Measurements from ENCODE around the gene STPG3.

DNA sequence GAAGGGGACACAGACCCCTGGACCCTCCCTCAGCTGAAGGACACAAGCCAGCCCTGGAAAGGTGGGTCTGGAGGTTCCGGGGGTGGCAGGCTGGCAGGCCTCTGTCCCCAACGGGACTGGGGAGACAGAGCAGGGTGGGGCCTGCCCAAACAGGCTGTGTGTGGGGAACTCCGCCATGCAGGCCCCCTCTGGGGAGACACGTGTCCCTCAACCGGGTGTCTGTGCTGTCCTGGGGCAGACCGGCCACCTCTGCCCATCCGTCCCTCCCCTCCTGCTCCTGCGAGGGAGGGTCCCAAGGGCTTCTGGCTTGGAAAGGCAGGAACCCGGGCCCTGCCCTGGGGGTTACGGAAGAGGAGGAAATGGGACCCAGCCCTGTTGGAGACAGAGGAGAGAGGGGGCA, 19.0 kb upstream of the STPG3 start:
- TF ChIP-seq, protein P1, sequence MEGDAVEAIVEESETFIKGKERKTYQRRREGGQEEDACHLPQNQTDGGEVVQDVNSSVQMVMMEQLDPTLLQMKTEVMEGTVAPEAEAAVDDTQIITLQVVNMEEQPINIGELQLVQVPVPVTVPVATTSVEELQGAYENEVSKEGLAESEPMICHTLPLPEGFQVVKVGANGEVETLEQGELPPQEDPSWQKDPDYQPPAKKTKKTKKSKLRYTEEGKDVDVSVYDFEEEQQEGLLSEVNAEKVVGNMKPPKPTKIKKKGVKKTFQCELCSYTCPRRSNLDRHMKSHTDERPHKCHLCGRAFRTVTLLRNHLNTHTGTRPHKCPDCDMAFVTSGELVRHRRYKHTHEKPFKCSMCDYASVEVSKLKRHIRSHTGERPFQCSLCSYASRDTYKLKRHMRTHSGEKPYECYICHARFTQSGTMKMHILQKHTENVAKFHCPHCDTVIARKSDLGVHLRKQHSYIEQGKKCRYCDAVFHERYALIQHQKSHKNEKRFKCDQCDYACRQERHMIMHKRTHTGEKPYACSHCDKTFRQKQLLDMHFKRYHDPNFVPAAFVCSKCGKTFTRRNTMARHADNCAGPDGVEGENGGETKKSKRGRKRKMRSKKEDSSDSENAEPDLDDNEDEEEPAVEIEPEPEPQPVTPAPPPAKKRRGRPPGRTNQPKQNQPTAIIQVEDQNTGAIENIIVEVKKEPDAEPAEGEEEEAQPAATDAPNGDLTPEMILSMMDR (IDR thresholded peaks at IDR 0.05), result no peak
- TF ChIP-seq POLR2A (IDR thresholded peaks at IDR 0.05) (no peak), EP300 (IDR thresholded peaks at IDR 0.05) (no peak), POLR2AphosphoS5 (IDR thresholded peaks at IDR 0.05) (no peak)

Data from stomach (tissue), 4 donors.